ENCODE data around the gene CACNA1G.

DNA sequence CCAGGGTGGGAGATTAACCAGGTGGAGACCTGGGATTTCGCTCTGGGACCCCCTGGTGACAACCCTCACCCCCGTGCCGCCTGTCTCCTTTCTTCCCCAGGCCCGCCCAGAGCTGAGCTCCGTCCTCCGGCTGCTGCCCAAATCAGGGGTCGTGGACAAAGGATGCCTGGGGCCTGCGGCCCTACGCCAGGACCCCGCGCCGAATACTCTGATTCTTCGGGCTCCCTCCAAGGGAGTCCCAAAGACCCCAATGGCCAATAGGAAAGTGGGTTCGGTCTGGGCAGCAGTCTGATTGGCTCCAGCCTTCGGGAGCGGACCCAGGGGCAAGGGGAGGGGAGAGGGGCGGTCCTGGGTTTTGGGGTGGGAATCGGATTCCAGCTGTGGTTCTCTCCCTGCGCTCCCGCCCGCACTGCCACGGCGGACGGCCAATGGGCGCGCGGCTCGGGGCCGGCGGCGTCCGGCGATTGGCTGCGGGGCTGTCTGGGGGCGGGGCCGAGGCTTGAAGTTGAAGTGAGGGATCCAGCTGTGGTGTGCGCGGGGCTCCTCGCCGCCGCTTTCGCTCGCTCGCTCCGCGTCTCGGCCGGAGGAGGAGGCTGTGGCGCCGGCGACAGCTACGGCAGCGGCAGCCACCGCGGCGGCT lies at the start of gene CACNA1G:
- TF ChIP-seq, protein P1, sequence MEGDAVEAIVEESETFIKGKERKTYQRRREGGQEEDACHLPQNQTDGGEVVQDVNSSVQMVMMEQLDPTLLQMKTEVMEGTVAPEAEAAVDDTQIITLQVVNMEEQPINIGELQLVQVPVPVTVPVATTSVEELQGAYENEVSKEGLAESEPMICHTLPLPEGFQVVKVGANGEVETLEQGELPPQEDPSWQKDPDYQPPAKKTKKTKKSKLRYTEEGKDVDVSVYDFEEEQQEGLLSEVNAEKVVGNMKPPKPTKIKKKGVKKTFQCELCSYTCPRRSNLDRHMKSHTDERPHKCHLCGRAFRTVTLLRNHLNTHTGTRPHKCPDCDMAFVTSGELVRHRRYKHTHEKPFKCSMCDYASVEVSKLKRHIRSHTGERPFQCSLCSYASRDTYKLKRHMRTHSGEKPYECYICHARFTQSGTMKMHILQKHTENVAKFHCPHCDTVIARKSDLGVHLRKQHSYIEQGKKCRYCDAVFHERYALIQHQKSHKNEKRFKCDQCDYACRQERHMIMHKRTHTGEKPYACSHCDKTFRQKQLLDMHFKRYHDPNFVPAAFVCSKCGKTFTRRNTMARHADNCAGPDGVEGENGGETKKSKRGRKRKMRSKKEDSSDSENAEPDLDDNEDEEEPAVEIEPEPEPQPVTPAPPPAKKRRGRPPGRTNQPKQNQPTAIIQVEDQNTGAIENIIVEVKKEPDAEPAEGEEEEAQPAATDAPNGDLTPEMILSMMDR (IDR thresholded peaks at IDR 0.05): no peak
- TF ChIP-seq ZFX (IDR thresholded peaks at IDR 0.05; ENCODE audit: borderline replicate concordance): no peak

Measured in 22Rv1 (cell line).